Activated T-helper 2 cell treated with anti-CD3 and anti-CD28 coated beads, Interferon-gamma antibody, Interleukin-2, Interleukin-4, amounts not matched to agents 10 μg/mL and 5 μg/mL and 100 μg/mL, durations not matched to agents 14 hours and 24 hours and 36 hours (primary cell): ENCODE measurements around the gene BICC1. TPM values are rescaled to one million over a fixed set of nuclear protein-coding genes. Genes with fewer than 3 reads are reported as not detected.
"Not testable (repeated sequence)": the region's sequence is repeated elsewhere in the genome, so short reads cannot be mapped to it uniquely, and the experiment has no call there.

Source experiments
- DNase-seq: peaks from one replicate; pipeline ENCODE4 v3.0.0; 2021; ENCODE audit warnings: low spot score
- H3K27ac Mint-ChIP-seq: one replicate; pipeline ENCODE4 v1.8.0; 2021; ENCODE audit warnings: mixed read lengths
- H3K27me3 Mint-ChIP-seq: one replicate; pipeline ENCODE4 v1.8.0; 2021; ENCODE audit warnings: low read depth, mixed read lengths
- H3K36me3 Mint-ChIP-seq: one replicate; pipeline ENCODE4 v1.8.0; 2021; ENCODE audit warnings: low read depth, mixed read lengths
- H3K4me1 Mint-ChIP-seq: one replicate; pipeline ENCODE4 v1.8.0; 2021; ENCODE audit warnings: low read depth, mixed read lengths
- H3K4me3 Mint-ChIP-seq: one replicate; pipeline ENCODE4 v1.8.0; 2021; ENCODE audit warnings: low read depth, mild to moderate bottlenecking, moderate library complexity, mixed read lengths
- H3K9me3 Mint-ChIP-seq: one replicate; pipeline ENCODE4 v1.8.0; 2021; ENCODE audit warnings: mixed read lengths
- intact Hi-C: fragments of 100-400 bp; cut with micrococcal nuclease; formaldehyde crosslinking; loops from one replicate; pipeline ENCODE4 v1.15.1; 2023
- total RNA-seq: library from RNA; stranded (reverse); gene quantifications from 2 replicates; pipeline ENCODE4 v1.2.3, GENCODE V29; 2022

The BICC1 gene
- total RNA-seq, 1 donor from 2014 or later: 0.11 TPM

DNA sequence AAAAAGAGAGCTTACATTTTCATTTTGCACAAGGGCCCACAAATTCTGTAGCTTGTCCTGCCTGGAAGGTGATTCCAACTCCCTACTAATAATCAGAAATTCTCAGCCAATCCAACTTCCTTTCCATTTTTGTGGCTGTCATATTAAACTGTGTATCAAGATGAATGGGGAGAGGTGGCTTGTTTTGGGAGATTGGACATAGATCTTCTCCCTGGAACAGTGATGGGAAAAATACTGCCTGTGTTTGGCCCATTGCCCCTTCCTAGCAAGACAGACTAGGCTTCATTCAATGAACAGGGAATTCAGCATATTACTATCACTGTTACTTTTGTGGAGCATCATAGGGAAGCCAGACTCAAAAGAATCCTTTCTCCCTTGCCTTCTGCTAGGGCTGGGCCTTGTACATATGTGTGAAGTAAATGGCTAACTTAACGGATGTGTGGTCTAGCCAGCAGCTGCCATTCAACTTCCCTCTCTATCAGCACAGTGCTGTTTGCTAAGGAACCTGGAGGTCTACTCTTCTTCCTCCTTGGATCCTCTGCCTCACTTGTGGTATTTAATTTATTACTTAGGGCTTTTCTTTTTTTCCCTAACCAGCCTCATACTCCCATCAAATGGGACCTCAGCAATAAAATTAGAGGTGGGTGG is 326.0 kb downstream of the BICC1 start:
- no peaks in the 10 kb centered on the region for H3K9me3 Mint-ChIP-seq
- no peak overlapping the region for H3K27ac Mint-ChIP-seq
- H3K4me3 Mint-ChIP-seq: no peak overlapping the region
- DNase-seq: no peak
- H3K4me1 Mint-ChIP-seq: no peaks in the 10 kb centered on the region
- intact Hi-C loops: no loop called here
- H3K27me3 Mint-ChIP-seq: no peaks in the 10 kb centered on the region
- no peaks in the 10 kb centered on the region for H3K36me3 Mint-ChIP-seq

- Mint-ChIP-seq H3K27me3 (no peaks in the 10 kb centered on the region), H3K9me3 (no peaks in the 10 kb centered on the region), H3K4me1 (no peaks in the 10 kb centered on the region), H3K4me3 (no peak overlapping the region), H3K27ac (no peak overlapping the region), H3K36me3 (no peaks in the 10 kb centered on the region)
- intact Hi-C loops: no loop called here
- DNase-seq: no peak
These were observed 327.1 kb downstream of the BICC1 start for GRCh38 chr10:58839771-58840170.

- Mint-ChIP-seq H3K4me3 (no peak overlapping the region), H3K4me1 (no peaks in the 10 kb centered on the region), H3K9me3 (no peaks in the 10 kb centered on the region), H3K27ac (no peak overlapping the region), H3K27me3 (no peaks in the 10 kb centered on the region), H3K36me3 (no peaks in the 10 kb centered on the region)
- no peak for DNase-seq
- intact Hi-C loops: no loop called here
These were observed 328.3 kb downstream of the BICC1 start for GRCh38 chr10:58840840-58841435.

GRCh38 chr10:58842860-58843376 is 330.2 kb downstream of the BICC1 start:
- H3K27ac Mint-ChIP-seq: no peak overlapping the region
- no peaks in the 10 kb centered on the region for H3K36me3 Mint-ChIP-seq
- H3K4me1 Mint-ChIP-seq: no peaks in the 10 kb centered on the region
- no peak for DNase-seq
- intact Hi-C loops: no loop called here
- no peaks in the 10 kb centered on the region for H3K27me3 Mint-ChIP-seq
- H3K9me3 Mint-ChIP-seq: no peaks in the 10 kb centered on the region
- H3K4me3 Mint-ChIP-seq: no peak overlapping the region

DNA sequence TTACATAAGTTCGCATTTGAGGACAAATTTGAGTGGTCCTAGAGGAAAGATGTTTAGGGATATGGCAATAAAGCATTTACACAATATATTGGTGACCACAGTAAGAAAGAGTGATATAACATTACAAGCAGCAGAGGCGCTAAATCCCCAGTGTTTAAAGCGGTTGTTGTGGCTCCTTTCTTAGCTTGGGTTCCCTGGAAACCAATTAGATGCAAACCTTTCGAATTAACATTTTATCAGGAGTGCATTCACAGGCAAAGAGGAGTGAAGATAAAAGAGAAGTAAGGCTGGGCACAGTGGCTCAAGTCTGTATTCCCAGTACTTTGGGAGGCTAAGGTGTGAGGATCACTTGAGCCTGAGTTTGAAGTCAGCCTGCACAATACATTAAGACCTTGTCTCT is 331.1 kb downstream of the BICC1 start:
- no peaks in the 10 kb centered on the region for H3K27me3 Mint-ChIP-seq
- H3K4me3 Mint-ChIP-seq: no peak overlapping the region
- no peak overlapping the region for H3K27ac Mint-ChIP-seq
- no peak for DNase-seq
- H3K36me3 Mint-ChIP-seq: no peaks in the 10 kb centered on the region
- H3K4me1 Mint-ChIP-seq: no peaks in the 10 kb centered on the region
- H3K9me3 Mint-ChIP-seq: no peaks in the 10 kb centered on the region
- intact Hi-C loops: no loop called here

GRCh38 chr10:58844680-58845079 is 332.0 kb downstream of the BICC1 start:
- intact Hi-C loops: no loop called here
- no peak for DNase-seq
- Mint-ChIP-seq H3K4me1 (no peaks in the 10 kb centered on the region), H3K36me3 (no peaks in the 10 kb centered on the region), H3K4me3 (no peak overlapping the region), H3K27me3 (no peaks in the 10 kb centered on the region), H3K9me3 (no peaks in the 10 kb centered on the region), H3K27ac (no peak overlapping the region)

DNA sequence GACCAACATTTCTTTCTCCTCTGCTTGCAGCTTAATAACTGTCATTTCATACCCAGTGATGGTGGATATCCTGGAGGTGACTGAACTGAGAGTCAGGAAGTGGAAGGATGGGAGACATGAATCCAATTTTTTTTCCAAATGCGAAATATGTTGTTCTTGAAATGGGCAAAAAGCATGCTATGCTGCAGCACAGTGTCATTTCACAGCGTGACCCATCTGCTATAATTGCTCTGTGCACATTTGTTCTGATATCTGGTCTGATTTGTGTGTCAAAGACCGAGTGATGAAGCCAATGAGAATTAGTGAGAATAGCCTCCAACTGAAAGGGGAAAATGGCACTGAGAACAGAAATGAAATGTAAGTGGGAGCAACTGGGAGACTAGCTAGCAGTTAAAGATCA is 334.2 kb downstream of the BICC1 start:
- no peaks in the 10 kb centered on the region for H3K4me1 Mint-ChIP-seq
- intact Hi-C loops: no loop called here
- no peak overlapping the region for H3K4me3 Mint-ChIP-seq
- H3K9me3 Mint-ChIP-seq: no peaks in the 10 kb centered on the region
- no peak overlapping the region for H3K27ac Mint-ChIP-seq
- H3K36me3 Mint-ChIP-seq: no peaks in the 10 kb centered on the region
- DNase-seq: no peak
- no peaks in the 10 kb centered on the region for H3K27me3 Mint-ChIP-seq

DNA sequence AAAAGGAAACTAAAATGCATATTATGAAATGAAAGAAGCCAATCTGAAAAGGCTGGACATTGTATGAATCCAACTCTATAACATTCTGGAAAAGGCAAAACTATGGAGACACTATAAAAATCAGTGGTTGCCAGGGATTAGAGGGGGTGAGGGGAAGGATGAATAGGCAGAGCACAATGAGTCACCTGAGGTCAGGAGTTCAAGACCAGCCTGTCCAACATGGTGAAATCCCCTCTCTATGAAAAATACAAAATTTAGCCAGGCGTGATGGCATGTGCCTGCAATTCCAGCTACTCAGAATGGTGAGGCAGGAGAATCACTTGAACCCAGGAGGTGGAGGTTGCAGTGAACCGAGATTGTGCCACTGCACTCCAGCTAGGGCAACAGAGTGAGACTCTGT is 338.9 kb downstream of the BICC1 start:
- no peaks in the 10 kb centered on the region for H3K4me1 Mint-ChIP-seq
- H3K27ac Mint-ChIP-seq: no peak overlapping the region
- H3K36me3 Mint-ChIP-seq: no peaks in the 10 kb centered on the region
- no peaks in the 10 kb centered on the region for H3K9me3 Mint-ChIP-seq
- H3K27me3 Mint-ChIP-seq: no peaks in the 10 kb centered on the region
- no peak overlapping the region for H3K4me3 Mint-ChIP-seq
- no peak for DNase-seq
- intact Hi-C loops: no loop called here

GRCh38 chr10:58853668-58854067 is 341.0 kb downstream of the BICC1 start:
- Mint-ChIP-seq H3K36me3 (no peaks in the 10 kb centered on the region), H3K4me1 (no peaks in the 10 kb centered on the region), H3K27ac (no peak overlapping the region), H3K9me3 (no peaks in the 10 kb centered on the region), H3K4me3 (no peak overlapping the region), H3K27me3 (no peaks in the 10 kb centered on the region)
- no peak for DNase-seq
- intact Hi-C loops: no loop called here

GRCh38 chr10:58854811-58855210 is 342.1 kb downstream of the BICC1 start:
- H3K27me3 Mint-ChIP-seq: no peaks in the 10 kb centered on the region
- H3K9me3 Mint-ChIP-seq: no peaks in the 10 kb centered on the region
- no peak overlapping the region for H3K27ac Mint-ChIP-seq
- intact Hi-C loops: no loop called here
- no peak for DNase-seq
- H3K4me1 Mint-ChIP-seq: no peaks in the 10 kb centered on the region
- no peak overlapping the region for H3K4me3 Mint-ChIP-seq
- no peaks in the 10 kb centered on the region for H3K36me3 Mint-ChIP-seq

- Mint-ChIP-seq H3K4me3 (no peak overlapping the region), H3K27ac (no peak overlapping the region), H3K4me1 (no peaks in the 10 kb centered on the region), H3K9me3 (no peaks in the 10 kb centered on the region), H3K27me3 (no peaks in the 10 kb centered on the region), H3K36me3 (no peaks in the 10 kb centered on the region)
- intact Hi-C loops: no loop called here
- no peak for DNase-seq
These were observed 344.0 kb downstream of the BICC1 start for GRCh38 chr10:58856508-58857240.

DNA sequence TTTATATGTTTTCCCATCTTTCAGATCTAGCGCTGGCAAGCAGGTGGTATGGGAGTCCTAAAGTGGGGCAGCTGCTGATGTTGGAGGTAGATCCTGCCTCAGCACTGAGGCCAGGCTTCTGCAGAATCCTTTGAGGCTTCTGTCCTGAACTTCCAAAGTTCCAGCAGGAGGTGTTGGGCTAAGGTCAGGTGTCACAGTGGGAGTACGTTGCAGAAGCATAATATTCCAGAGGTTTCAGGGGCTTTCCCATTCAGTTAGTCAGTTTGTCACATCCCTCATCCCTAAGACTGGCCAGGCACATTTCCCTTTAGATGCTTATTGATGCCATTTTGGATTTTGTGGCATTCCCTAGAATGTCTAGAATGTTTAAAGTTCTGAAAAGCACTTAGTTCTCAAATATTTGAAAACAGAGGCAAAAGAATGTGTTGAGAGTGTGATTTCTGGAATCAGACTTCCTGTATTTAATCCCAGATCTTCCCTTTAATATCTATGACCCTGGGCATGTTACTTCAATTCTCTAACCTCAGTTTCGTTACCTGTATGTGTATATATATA is 344.7 kb downstream of the BICC1 start:
- no peaks in the 10 kb centered on the region for H3K9me3 Mint-ChIP-seq
- H3K36me3 Mint-ChIP-seq: no peaks in the 10 kb centered on the region
- no peak overlapping the region for H3K27ac Mint-ChIP-seq
- no peak for DNase-seq
- intact Hi-C loops: no loop called here
- no peaks in the 10 kb centered on the region for H3K4me1 Mint-ChIP-seq
- no peaks in the 10 kb centered on the region for H3K27me3 Mint-ChIP-seq
- H3K4me3 Mint-ChIP-seq: no peak overlapping the region

- intact Hi-C loops, H3K36me3 Mint-ChIP-seq, H3K27ac Mint-ChIP-seq, DNase-seq, H3K27me3 Mint-ChIP-seq, H3K4me3 Mint-ChIP-seq, H3K9me3 Mint-ChIP-seq, H3K4me1 Mint-ChIP-seq: not testable (repeated sequence)
These were observed 345.5 kb downstream of the BICC1 start for GRCh38 chr10:58858123-58858522.
